CD8-positive, alpha-beta memory T cell (primary cell): ENCODE data around the gene RNASEH2A. TPM values are rescaled to one million over a fixed set of nuclear protein-coding genes. Genes with fewer than 3 reads are reported as not detected.
A peak's percentile ranks its signal among the peaks of the same experiment; 100 is the strongest.

ENCODE experiments used
- CTCF ChIA-PET: fragments of 350-600 bp; sonication (Branson Sonifier 250); formaldehyde crosslinking; loops from one replicate; lab custom pipeline; 2021; ENCODE audit warnings: antibody characterized with exemption; lab: Charles Lee
- POLR2A ChIA-PET: fragments of 350-600 bp; sonication (Branson Sonifier 250); formaldehyde crosslinking; loops from one replicate; lab custom pipeline; 2021; ENCODE audit warnings: antibody characterized with exemption; lab: Charles Lee
- DNase-seq, 5 donors: peaks; one replicate each; pipeline versions ENCODE4 v3.0.0 to v3.0.0-alpha.2; 2020 to 2022; ENCODE audit warnings: mixed read lengths in 1 of 5
- H3K27ac ChIP-seq: one replicate; pipeline ENCODE4 v1.7.0; 2013; ENCODE audit warnings: low read depth, mild to moderate bottlenecking, low read length, moderate library complexity
- H3K27me3 ChIP-seq: 2 replicates; pipeline ENCODE4 v1.7.0; 2013; ENCODE audit warnings: low read length, mild to moderate bottlenecking; ENCODE audit not compliant: insufficient read depth, poor library complexity, severe bottlenecking
- H3K36me3 ChIP-seq: 2 replicates; pipeline ENCODE4 v1.7.0; 2013; ENCODE audit warnings: mild to moderate bottlenecking, low read length, moderate library complexity; ENCODE audit not compliant: insufficient read depth
- H3K4me1 ChIP-seq: 2 replicates; pipeline ENCODE4 v1.7.0; 2013; ENCODE audit warnings: mild to moderate bottlenecking, low read length, moderate library complexity; ENCODE audit not compliant: insufficient read depth
- H3K4me3 ChIP-seq: 2 replicates; pipeline ENCODE4 v1.7.0; 2013; ENCODE audit warnings: mild to moderate bottlenecking, low read length
- H3K9me3 ChIP-seq: 2 replicates; pipeline ENCODE4 v1.7.0; 2013; ENCODE audit warnings: mild to moderate bottlenecking, low read length
- H3K27ac Mint-ChIP-seq, 8 donors: one replicate each; pipeline ENCODE4 v1.8.0; 2020 to 2021; ENCODE audit warnings: mixed read lengths in 8 of 8, mild to moderate bottlenecking in 6 of 8, inconsistent platforms in 3 of 8, moderate library complexity in 3 of 8
- H3K27me3 Mint-ChIP-seq, 2 donors: one replicate each; pipeline ENCODE4 v1.8.0; 2020 to 2021; ENCODE audit warnings: mixed read lengths in 2 of 2, mild to moderate bottlenecking in 1 of 2, moderate library complexity in 1 of 2
- H3K36me3 Mint-ChIP-seq, 3 donors: one replicate each; pipeline ENCODE4 v1.8.0; 2020 to 2021; ENCODE audit warnings: mixed read lengths in 3 of 3, inconsistent platforms in 1 of 3, mild to moderate bottlenecking in 1 of 3
- H3K4me1 Mint-ChIP-seq, 3 donors: one replicate each; pipeline ENCODE4 v1.8.0; 2020 to 2021; ENCODE audit warnings: mixed read lengths in 3 of 3, inconsistent platforms in 1 of 3, mild to moderate bottlenecking in 1 of 3
- H3K4me3 Mint-ChIP-seq, 7 donors: one replicate each; pipeline ENCODE4 v1.8.0; 2020 to 2021; ENCODE audit warnings: mixed read lengths in 7 of 7, mild to moderate bottlenecking in 6 of 7, moderate library complexity in 4 of 7, inconsistent platforms in 2 of 7
- H3K9me3 Mint-ChIP-seq, 5 donors: one replicate each; pipeline ENCODE4 v1.8.0; 2020 to 2022; ENCODE audit warnings: mixed read lengths in 5 of 5, mild to moderate bottlenecking in 3 of 5, moderate library complexity in 2 of 5, inconsistent platforms in 1 of 5
- polyA plus RNA-seq: library from polyadenylated mRNA; unstranded; fragments of 300-500 nt; fragmentation: Illumina TruSeq; gene quantifications from one replicate; pipeline ENCODE4 v1.2.3, GENCODE V29; 2021
- total RNA-seq, 2 experiments: library from RNA; stranded (reverse); gene quantifications; one replicate each; pipeline ENCODE4 v1.2.3, GENCODE V29; 2021

The RNASEH2A gene
- total RNA-seq (10 to 100 TPM; 51.5 to 62.4 TPM), polyA plus RNA-seq (24.1 TPM)

DNA sequence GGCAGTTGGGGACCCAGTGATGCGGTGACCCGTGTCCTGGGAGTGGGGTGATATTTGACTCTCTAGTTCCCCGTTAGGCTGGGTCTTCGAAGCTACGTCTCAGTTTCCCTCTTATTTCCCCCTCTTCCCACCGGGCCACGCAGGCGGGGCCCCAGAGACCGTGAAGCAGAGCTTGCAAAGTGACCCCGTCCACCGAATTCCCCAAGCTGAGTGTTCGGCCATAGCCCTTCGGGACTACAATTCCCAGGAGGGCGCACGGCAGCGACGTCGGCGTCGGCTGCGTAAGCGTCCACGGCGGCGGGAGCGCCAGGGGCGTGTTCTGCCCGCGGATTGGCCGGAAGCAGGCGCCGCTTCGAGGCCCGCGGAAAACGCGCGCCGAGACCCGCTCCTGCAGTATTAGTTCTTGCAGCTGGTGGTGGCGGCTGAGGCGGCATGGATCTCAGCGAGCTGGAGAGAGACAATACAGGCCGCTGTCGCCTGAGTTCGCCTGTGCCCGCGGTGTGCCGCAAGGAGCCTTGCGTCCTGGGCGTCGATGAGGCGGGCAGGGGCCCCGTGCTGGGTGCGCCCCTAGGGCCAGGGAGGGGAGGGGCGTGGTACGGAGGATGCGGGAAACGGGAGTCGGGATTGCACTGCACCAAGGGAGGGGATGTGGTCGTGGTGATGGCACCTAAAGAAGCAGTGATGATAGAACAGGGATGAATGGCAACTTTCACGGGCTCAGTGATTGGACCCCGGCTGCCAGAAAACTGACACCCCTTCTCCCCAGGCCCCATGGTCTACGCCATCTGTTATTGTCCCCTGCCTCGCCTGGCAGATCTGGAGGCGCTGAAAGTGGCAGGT lies at the start of gene RNASEH2A:
Gene RNASEH2A, plus strand, starts transcription at position 343 of the 840 bp plus-strand sequence. Its CDS starts 90 bp downstream, at position 433.
- Histone ChIP-seq H3K4me1 (peaks cover 20% of the 10 kb centered on the region), H3K4me3 (peak within 1 kb of the TSS; percentile 59), H3K27me3 (no peaks in the 10 kb centered on the region), H3K27ac (peak within 1 kb of the TSS; percentile 75), H3K36me3 (no peaks in the 10 kb centered on the region), H3K9me3 (no peaks in the 10 kb centered on the region)
- H3K27me3 Mint-ChIP-seq, result peaks cover 0 to 4% of the 10 kb centered on the region in 2 donors
- H3K27ac Mint-ChIP-seq, result peak within 1 kb of the TSS; percentile 66 to 94 (median 88)
- DNase-seq, result peak; percentile 79 to 88 (median 81)
- POLR2A ChIA-PET, result interaction anchor here (0.5 to 1.7 kb wide), 7 partner anchors 11 to 383 kb away, joined by 3 to 21 read pairs (median 6); partner anchors contain the start of gene JUNB
- peaks cover 18 to 25% (median 21%) of the 10 kb centered on the region in 3 donors for H3K4me1 Mint-ChIP-seq
- peak within 1 kb of the TSS; percentile 89 to 95 (median 92) for H3K4me3 Mint-ChIP-seq
- CTCF ChIA-PET, result interaction anchor here (0.5 to 3.1 kb wide), 9 partner anchors 11 to 162 kb away, joined by 3 to 18 read pairs (median 4); no protein-coding TSS in a partner anchor
- H3K36me3 Mint-ChIP-seq, result peaks cover 0 to 20% (median 3%) of the 10 kb centered on the region in 3 donors
- no peaks in the 10 kb centered on the region for H3K9me3 Mint-ChIP-seq

DNA sequence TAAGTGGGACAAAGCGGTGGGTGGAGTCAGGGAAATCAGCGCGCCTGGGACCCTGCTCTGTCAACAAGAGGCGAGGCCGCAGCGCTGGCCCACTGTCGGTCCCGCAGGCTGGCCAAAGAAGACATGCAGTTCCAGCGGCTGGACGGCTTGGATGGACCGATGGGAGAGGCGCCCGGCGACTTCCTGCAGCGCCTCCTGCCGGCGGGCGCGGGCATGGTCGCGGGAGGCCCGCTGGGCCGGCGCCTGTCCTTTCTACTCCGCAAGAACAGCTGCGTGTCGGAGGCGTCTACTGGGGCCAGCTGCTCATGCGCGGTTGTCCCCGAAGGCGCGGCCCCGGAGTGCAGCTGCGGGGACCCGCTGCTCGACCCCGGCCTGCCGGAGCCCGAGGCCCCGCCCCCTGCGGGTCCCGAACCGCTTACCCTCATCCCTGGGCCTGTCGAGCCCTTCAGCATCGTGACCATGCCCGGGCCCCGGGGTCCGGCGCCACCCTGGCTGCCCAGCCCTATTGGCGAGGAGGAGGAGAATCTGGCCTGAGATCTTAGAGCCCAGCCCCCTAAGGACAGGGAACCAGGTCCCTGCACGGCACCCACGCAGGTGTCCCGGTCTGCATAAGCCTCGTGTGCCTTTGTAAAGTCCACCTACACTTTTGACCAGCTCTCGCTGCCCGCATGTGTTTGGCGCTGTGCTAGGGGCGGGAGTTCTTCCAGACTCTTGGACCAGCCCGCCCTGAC lies 48.7 kb upstream of the RNASEH2A start:
- Mint-ChIP-seq H3K27me3 (peaks cover 19 to 32% of the 10 kb centered on the region in 2 donors), H3K4me3 (peak overlapping the region in 3 of 7 donors; percentile 15 to 50 (median 23)), H3K9me3 (no peaks in the 10 kb centered on the region), H3K27ac (no peak overlapping the region), H3K36me3 (peaks cover 0 to 1% (median 0%) of the 10 kb centered on the region in 3 donors), H3K4me1 (peaks cover 5 to 8% (median 8%) of the 10 kb centered on the region in 3 donors)
- H3K36me3 ChIP-seq, result no peaks in the 10 kb centered on the region
- peaks cover 9% of the 10 kb centered on the region for H3K4me1 ChIP-seq
- DNase-seq, result peak; percentile 45 to 65 (median 54)
- H3K9me3 ChIP-seq, result no peaks in the 10 kb centered on the region
- no peak overlapping the region for H3K27ac ChIP-seq
- H3K4me3 ChIP-seq, result no peak overlapping the region
- POLR2A ChIA-PET, result no interaction called here
- CTCF ChIA-PET, result interaction anchor here (0.6 to 14.6 kb wide), 24 partner anchors 9 to 185 kb away, joined by 3 to 326 read pairs (median 4); partner anchors contain the start of genes DHPS, FBXW9, GET3 and JUNB
- H3K27me3 ChIP-seq, result peaks cover 4% of the 10 kb centered on the region

DNA sequence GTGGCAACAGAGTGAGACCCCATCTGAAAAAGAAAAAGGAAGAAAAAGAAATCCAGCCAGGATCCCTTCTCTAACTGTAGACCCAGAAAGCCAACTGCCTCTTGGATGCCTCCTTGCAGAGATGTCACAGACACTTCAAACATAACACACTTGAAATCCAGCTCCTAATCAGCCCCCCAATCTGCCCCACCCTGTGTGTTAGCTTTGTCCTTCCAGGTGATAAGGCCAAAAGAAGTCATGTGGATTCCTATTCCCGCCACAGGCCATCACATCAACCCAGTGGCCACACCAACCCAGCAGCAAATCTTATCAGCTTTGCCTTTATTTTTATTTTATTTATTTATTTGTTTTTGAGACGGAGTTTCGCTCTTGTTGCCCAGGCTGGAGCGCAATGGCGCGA lies 46.7 kb upstream of the RNASEH2A start:
- POLR2A ChIA-PET, result interaction anchor here (0.6 to 1.1 kb wide), 2 partner anchors 34 to 37 kb away, joined by 3 read pairs; no protein-coding TSS in a partner anchor
- H3K27me3 Mint-ChIP-seq, result peaks cover 7 to 25% of the 10 kb centered on the region in 2 donors
- H3K27ac Mint-ChIP-seq, result no peak overlapping the region
- no peak overlapping the region for H3K4me3 Mint-ChIP-seq
- Histone ChIP-seq H3K4me1 (peaks cover 9% of the 10 kb centered on the region), H3K27me3 (peaks cover 4% of the 10 kb centered on the region), H3K27ac (no peak overlapping the region), H3K9me3 (no peaks in the 10 kb centered on the region), H3K36me3 (no peaks in the 10 kb centered on the region), H3K4me3 (no peak overlapping the region)
- DNase-seq, result no peak
- H3K4me1 Mint-ChIP-seq, result peaks cover 5 to 8% (median 8%) of the 10 kb centered on the region in 3 donors
- no peaks in the 10 kb centered on the region for H3K9me3 Mint-ChIP-seq
- H3K36me3 Mint-ChIP-seq, result peaks cover 0 to 1% (median 0%) of the 10 kb centered on the region in 3 donors
- CTCF ChIA-PET, result interaction anchor here (1.0 to 14.6 kb wide), 16 partner anchors 10 to 195 kb away, joined by 3 to 326 read pairs (median 8); partner anchors contain the start of genes GET3, JUNB, PRDX2 and THSD8

- Mint-ChIP-seq H3K36me3 (peaks cover 0 to 1% (median 1%) of the 10 kb centered on the region in 3 donors), H3K4me3 (no peak overlapping the region), H3K27me3 (peaks cover 3 to 6% of the 10 kb centered on the region in 2 donors), H3K4me1 (peaks cover 5 to 10% (median 6%) of the 10 kb centered on the region in 3 donors), H3K27ac (no peak overlapping the region), H3K9me3 (no peaks in the 10 kb centered on the region)
- Histone ChIP-seq H3K4me3 (no peak overlapping the region), H3K27ac (no peak overlapping the region), H3K27me3 (no peaks in the 10 kb centered on the region), H3K36me3 (no peaks in the 10 kb centered on the region), H3K9me3 (no peaks in the 10 kb centered on the region), H3K4me1 (peaks cover under 1% of the 10 kb centered on the region)
- CTCF ChIA-PET, result interaction anchor here (0.8 to 14.6 kb wide), 8 partner anchors 10 to 86 kb away, joined by 3 to 326 read pairs (median 4); partner anchors contain the start of genes HOOK2, JUNB, PRDX2 and RNASEH2A
- no peak for DNase-seq
- POLR2A ChIA-PET, result no interaction called here
These were observed 43.3 kb upstream of the RNASEH2A start for GRCh38 chr19:12763100-12763499.

DNA sequence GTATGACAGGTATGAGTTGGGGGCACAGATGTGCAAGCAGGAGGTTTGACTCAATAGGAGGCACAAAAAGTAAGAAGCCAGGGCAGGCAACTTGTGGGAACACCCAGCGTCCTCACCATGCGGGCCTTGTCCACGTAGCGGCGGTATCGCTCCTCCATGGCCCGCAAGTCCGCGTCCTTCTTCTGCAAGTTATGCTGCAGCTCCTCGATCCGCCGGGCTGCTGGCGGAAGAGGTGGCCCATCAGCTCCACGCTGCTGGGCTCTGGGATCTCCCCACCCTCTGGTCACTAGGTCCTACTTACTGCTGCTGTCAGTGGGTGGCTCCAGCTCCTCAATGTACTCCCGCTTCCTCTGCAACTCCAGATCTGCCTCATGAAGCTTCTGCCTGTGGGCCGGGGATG lies 41.7 kb upstream of the RNASEH2A start:
- H3K9me3 Mint-ChIP-seq, result no peaks in the 10 kb centered on the region
- Histone ChIP-seq H3K36me3 (no peaks in the 10 kb centered on the region), H3K4me3 (no peak overlapping the region), H3K9me3 (no peaks in the 10 kb centered on the region), H3K4me1 (no peaks in the 10 kb centered on the region), H3K27me3 (no peaks in the 10 kb centered on the region), H3K27ac (no peak overlapping the region)
- ChIA-PET CTCF (interaction anchor here (0.7 to 14.6 kb wide), 10 partner anchors 9 to 105 kb away, joined by 3 to 326 read pairs (median 16); partner anchors contain the start of genes GET3, HOOK2, JUNB and PRDX2), POLR2A (interaction anchor here (0.6 kb wide), 1 partner anchor 171 kb away, joined by 5 read pairs; no protein-coding TSS in a partner anchor)
- peaks cover 5 to 12% (median 7%) of the 10 kb centered on the region in 3 donors for H3K4me1 Mint-ChIP-seq
- H3K27me3 Mint-ChIP-seq, result peaks cover 0 to 2% of the 10 kb centered on the region in 2 donors
- no peak for DNase-seq
- H3K36me3 Mint-ChIP-seq, result peaks cover 0 to 1% (median 1%) of the 10 kb centered on the region in 3 donors
- H3K4me3 Mint-ChIP-seq, result no peak overlapping the region
- H3K27ac Mint-ChIP-seq, result no peak overlapping the region

- CTCF ChIA-PET, result interaction anchor here (0.8 to 14.6 kb wide), 32 partner anchors 9 to 199 kb away, joined by 3 to 326 read pairs (median 6); partner anchors contain the start of genes GCDH, GET3, HOOK2 and JUNB
- DNase-seq, result peak; percentile 61 to 84 (median 78)
- Histone ChIP-seq H3K4me1 (no peaks in the 10 kb centered on the region), H3K36me3 (no peaks in the 10 kb centered on the region), H3K9me3 (no peaks in the 10 kb centered on the region), H3K27me3 (no peaks in the 10 kb centered on the region), H3K27ac (no peak overlapping the region), H3K4me3 (no peak overlapping the region)
- H3K27me3 Mint-ChIP-seq, result no peaks in the 10 kb centered on the region
- peak overlapping the region in 2 of 7 donors; percentile 5 to 68 for H3K4me3 Mint-ChIP-seq
- H3K27ac Mint-ChIP-seq, result peak overlapping the region in 1 of 8 donors; percentile 50
- peaks cover 4 to 8% (median 7%) of the 10 kb centered on the region in 3 donors for H3K4me1 Mint-ChIP-seq
- POLR2A ChIA-PET, result interaction anchor here (1.2 to 1.9 kb wide), 3 partner anchors 12 to 28 kb away, joined by 5 to 9 read pairs (median 5); partner anchors contain the start of gene JUNB
- no peaks in the 10 kb centered on the region for H3K9me3 Mint-ChIP-seq
- H3K36me3 Mint-ChIP-seq, result peaks cover 0 to 1% (median 0%) of the 10 kb centered on the region in 3 donors
These were observed 40.3 kb upstream of the RNASEH2A start for GRCh38 chr19:12766051-12766521.

GRCh38 chr19:12767150-12767549 lies 39.2 kb upstream of the RNASEH2A start:
- H3K4me1 ChIP-seq, result no peaks in the 10 kb centered on the region
- H3K4me3 ChIP-seq, result no peak overlapping the region
- H3K9me3 Mint-ChIP-seq, result no peaks in the 10 kb centered on the region
- CTCF ChIA-PET, result interaction anchor here (1.5 to 14.6 kb wide), 11 partner anchors 9 to 198 kb away, joined by 3 to 326 read pairs (median 6); partner anchors contain the start of genes GET3, HOOK2, JUNB and PRDX2
- POLR2A ChIA-PET, result interaction anchor here (0.8 to 1.7 kb wide), 2 partner anchors 25 to 26 kb away, joined by 3 to 5 read pairs; partner anchors contain the start of gene JUNB
- no peak overlapping the region for H3K4me3 Mint-ChIP-seq
- H3K36me3 Mint-ChIP-seq, result peaks cover 0 to 1% (median 0%) of the 10 kb centered on the region in 3 donors
- no peaks in the 10 kb centered on the region for H3K27me3 Mint-ChIP-seq
- no peaks in the 10 kb centered on the region for H3K9me3 ChIP-seq
- H3K27me3 ChIP-seq, result no peaks in the 10 kb centered on the region
- no peaks in the 10 kb centered on the region for H3K36me3 ChIP-seq
- H3K27ac Mint-ChIP-seq, result peak overlapping the region in 1 of 8 donors; percentile 48
- no peak overlapping the region for H3K27ac ChIP-seq
- peaks cover 2 to 8% (median 7%) of the 10 kb centered on the region in 3 donors for H3K4me1 Mint-ChIP-seq
- no peak for DNase-seq
